PFSK-1 (cell line): Measurements from ENCODE around the gene CTRB1.

Source experiments
- POLR2AphosphoS5 ChIP-seq: IDR thresholded peaks from 2 replicates; pipeline ENCODE4 v1.6.1; 2012; ENCODE audit warnings: low read depth, mild to moderate bottlenecking, control low read depth, low read length, moderate library complexity
- REST ChIP-seq, 2 experiments: IDR thresholded peaks; 2 replicates each; pipeline versions ENCODE4 v1.6.1 to v1.8.0; 2011 to 2012; ENCODE audit warnings: low read depth in 2 of 2, low read length in 2 of 2, control low read depth in 1 of 2, inconsistent platforms in 1 of 2, mild to moderate bottlenecking in 1 of 2, moderate library complexity in 1 of 2; ENCODE audit not compliant: insufficient read depth in 1 of 2
- SIN3A ChIP-seq: IDR thresholded peaks from 2 replicates; pipeline ENCODE4 v1.6.1; 2012; ENCODE audit warnings: mild to moderate bottlenecking, low read length, moderate library complexity, borderline replicate concordance; ENCODE audit not compliant: insufficient read depth
- TAF1 ChIP-seq: IDR thresholded peaks from 2 replicates; pipeline ENCODE4 v1.6.1; 2012; ENCODE audit warnings: low read length, control low read depth, borderline replicate concordance; ENCODE audit not compliant: insufficient read depth

GRCh38 chr16:75252049-75252864, 33.5 kb downstream of the CTRB1 start:
- no peak for TF ChIP-seq TAF1
- no peak for TF ChIP-seq POLR2AphosphoS5
- TF ChIP-seq REST (IDR thresholded peaks at IDR 0.05; ENCODE audit: insufficient read depth in 1 of 2, low read depth in 2 of 2, low read length in 2 of 2) = no peak
- no peak for TF ChIP-seq SIN3A
